ENCODE measurements around the gene DPEP1. TPM values are rescaled to one million over a fixed set of nuclear protein-coding genes. Genes with fewer than 3 reads are reported as not detected.

Gene DPEP1
- total RNA-seq, 1 experiment from 2014 or later = 1.1 TPM

GRCh38 chr16:89641458-89642119, 28.1 kb downstream of the DPEP1 start:
- no peak overlapping the region for H2BK15ac ChIP-seq (ENCODE audit: low read depth, low read length)
- no peak overlapping the region for H2BK5ac ChIP-seq (ENCODE audit: insufficient read length, low read length)
- H2AK5ac ChIP-seq (ENCODE audit: insufficient read length, low read length) = no peak overlapping the region
- H3K23ac ChIP-seq (ENCODE audit: insufficient read length, low read depth, low read length) = no peak overlapping the region
- H2BK20ac ChIP-seq (ENCODE audit: low read depth, low read length, poor library complexity, severe bottlenecking) = no peak overlapping the region
- no peak for TF ChIP-seq CTCF (conservative IDR thresholded peaks at IDR 0.05)
- no peaks in the 10 kb centered on the region for H3K9me3 Mint-ChIP-seq
- no peak overlapping the region for H4K5ac ChIP-seq (ENCODE audit: insufficient read length, low read depth, low read length)
- no peaks in the 10 kb centered on the region for H3K4me1 ChIP-seq (ENCODE audit: insufficient read depth, low read length)
- no peak overlapping the region for H2BK120ac ChIP-seq (ENCODE audit: low read depth, low read length, poor library complexity, severe bottlenecking)
- H3K27me3 Mint-ChIP-seq (ENCODE audit: low read depth) = peaks cover 7% of the 10 kb centered on the region
- H2BK12ac ChIP-seq (ENCODE audit: insufficient read length, low read depth, low read length) = no peak overlapping the region
- no peak overlapping the region for H3K56ac ChIP-seq (ENCODE audit: insufficient read length, low read depth, low read length)
- no peak overlapping the region for H3K14ac ChIP-seq (ENCODE audit: insufficient read depth, low read length)
- H3K79me1 ChIP-seq (ENCODE audit: insufficient read depth, low read depth, low read length, poor library complexity, severe bottlenecking) = no peaks in the 10 kb centered on the region
- no peaks in the 10 kb centered on the region for H4K20me1 ChIP-seq (ENCODE audit: control insufficient read depth, insufficient read depth, insufficient read length)
- no peak overlapping the region for H3T11ph ChIP-seq (ENCODE audit: low read length)
- H3K18ac ChIP-seq (ENCODE audit: insufficient read length, low read depth, low read length) = no peak overlapping the region
- H3K23me2 ChIP-seq (ENCODE audit: insufficient read length, low read depth, low read length, poor library complexity, severe bottlenecking) = no peaks in the 10 kb centered on the region
- H3K4me2 ChIP-seq (ENCODE audit: insufficient read depth, insufficient read length, low read length) = no peak overlapping the region
- DNase-seq = no peak
- no peak overlapping the region for H2AFZ ChIP-seq (ENCODE audit: low read length)
- no peak overlapping the region for H4K8ac ChIP-seq (replicated peaks; ENCODE audit: insufficient read length, low read depth, low read length)
- H3K4me1 Mint-ChIP-seq = peaks cover 10 to 11% of the 10 kb centered on the region in 2 experiments
- H3K27me3 ChIP-seq (ENCODE audit: insufficient read depth, low read length) = no peaks in the 10 kb centered on the region
- no peak overlapping the region for H4K91ac ChIP-seq (ENCODE audit: insufficient read length, low read depth, low read length)
- WGBS (ENCODE audit: extremely low coverage, insufficient read length, low lambda C conversion rate) = no CpG with 5 or more reads among the region's 14 CpGs
- H3K36me3 Mint-ChIP-seq (ENCODE audit: insufficient read depth in 1 of 3, low read depth in 3 of 3) = peaks cover 8 to 18% (median 17%) of the 10 kb centered on the region in 3 experiments; a peak in 6 of 7 replicates
- no peak overlapping the region for H3K4ac ChIP-seq (ENCODE audit: low read depth, low read length)
- H3K79me2 ChIP-seq (ENCODE audit: insufficient read depth, low read length) = no peaks in the 10 kb centered on the region
- no peaks in the 10 kb centered on the region for H3K9me3 ChIP-seq (ENCODE audit: control insufficient read depth, low read depth, low read length)
- no peak overlapping the region for H3K4me3 Mint-ChIP-seq
- H3K9ac ChIP-seq (ENCODE audit: extremely low read depth, insufficient read length, low read length) = no peak overlapping the region
- no peak overlapping the region for H3K27ac Mint-ChIP-seq
- H3K27ac ChIP-seq (ENCODE audit: insufficient read length, low read depth, low read length) = no peak overlapping the region

Data from H9 (cell line).